ENCODE data around the gene ETHE1.
"Not testable (repeated sequence)": the region's sequence is repeated elsewhere in the genome, so short reads cannot be mapped to it uniquely, and the experiment has no call there.

Gene ETHE1

GRCh38 chr19:43551399-43552197 lies 24.6 kb upstream of the ETHE1 start:
- no peak for DNase-seq

- DNase-seq, result no peak
Measured at GRCh38 chr19:43548706-43549105, 21.7 kb upstream of the ETHE1 start.

GRCh38 chr19:43547926-43548325 lies 20.9 kb upstream of the ETHE1 start:
- not testable (repeated sequence) for DNase-seq

DNA sequence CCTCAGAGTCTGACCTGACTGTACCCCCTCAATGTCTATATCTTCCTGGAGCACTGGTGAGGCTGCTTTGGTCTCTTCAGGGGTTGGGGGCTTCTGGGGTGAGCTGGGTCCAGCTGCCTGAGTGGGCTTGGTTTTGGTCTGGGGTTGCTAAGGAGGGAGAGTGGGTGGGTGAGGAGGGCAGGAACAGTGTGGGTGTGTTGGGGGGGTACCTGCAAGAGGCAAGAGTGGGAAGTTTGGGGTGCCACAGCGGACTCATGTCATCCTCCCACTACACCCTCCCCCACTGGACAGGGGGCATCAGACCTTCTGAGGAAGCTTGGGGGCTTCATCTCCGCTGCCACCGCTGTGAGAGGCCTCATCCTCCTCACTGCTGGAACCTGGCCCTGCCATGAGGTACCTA lies 19.6 kb upstream of the ETHE1 start:
- DNase-seq, result no peak

- DNase-seq, result no peak
Measured at GRCh38 chr19:43545981-43546380, 19.0 kb upstream of the ETHE1 start.

DNA sequence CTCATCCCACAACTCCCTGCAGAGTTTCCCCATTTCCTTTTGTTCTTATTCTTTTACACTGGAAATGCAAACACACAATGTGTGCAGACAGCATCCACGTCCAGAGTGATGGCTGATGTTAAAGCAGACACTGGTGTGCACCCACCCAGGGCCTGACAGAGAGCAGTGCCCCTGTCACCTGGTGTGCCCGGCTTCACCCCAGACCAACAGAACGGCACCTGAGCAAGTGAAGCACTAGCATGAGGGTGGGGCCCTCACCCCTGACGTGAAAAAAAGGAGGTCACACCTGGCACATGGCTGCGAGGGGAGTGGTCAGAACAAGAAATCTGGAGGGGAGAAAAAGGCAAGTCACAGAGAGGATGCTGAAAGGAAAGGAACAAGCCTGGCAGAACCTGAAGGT lies 18.3 kb upstream of the ETHE1 start:
- DNase-seq, result no peak

GRCh38 chr19:43544077-43544476 lies 17.1 kb upstream of the ETHE1 start:
- no peak for DNase-seq

DNA sequence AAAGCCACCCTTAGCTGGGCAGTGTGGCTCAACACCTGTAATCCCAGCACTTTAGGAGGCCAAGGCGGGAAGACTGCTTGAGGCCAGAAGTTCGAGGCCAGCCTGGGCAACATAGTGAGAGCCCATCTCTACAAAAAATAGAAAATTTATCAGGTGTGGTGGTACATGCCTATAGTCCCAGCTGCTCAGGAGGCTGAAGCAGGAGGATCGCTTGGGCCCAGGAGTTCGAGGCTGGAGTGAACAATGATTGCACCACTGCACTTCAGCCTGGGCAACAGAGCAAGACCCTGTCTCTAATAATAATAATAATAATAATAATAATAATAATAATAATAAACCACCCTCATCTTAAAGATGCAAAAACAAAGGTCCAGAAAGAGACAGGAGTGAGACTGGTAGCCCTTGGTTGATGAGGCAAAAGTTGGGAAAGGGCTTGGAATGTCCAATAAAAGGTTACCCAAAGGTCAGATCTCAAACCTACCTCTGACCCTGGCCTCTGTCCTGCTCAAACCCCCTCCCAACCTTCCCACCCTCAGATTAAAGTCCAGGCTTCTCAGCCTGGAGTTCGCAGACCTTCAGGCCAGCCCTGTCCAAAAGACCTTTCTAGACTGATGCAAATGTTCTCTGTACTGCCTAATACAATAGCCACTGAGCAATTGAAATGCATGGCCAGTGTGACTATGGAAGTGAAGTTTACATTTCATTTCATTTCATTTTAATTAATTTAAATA lies 15.1 kb upstream of the ETHE1 start:
- DNase-seq, result no peak

GRCh38 chr19:43540381-43540780 lies 13.4 kb upstream of the ETHE1 start:
- no peak for DNase-seq

DNA sequence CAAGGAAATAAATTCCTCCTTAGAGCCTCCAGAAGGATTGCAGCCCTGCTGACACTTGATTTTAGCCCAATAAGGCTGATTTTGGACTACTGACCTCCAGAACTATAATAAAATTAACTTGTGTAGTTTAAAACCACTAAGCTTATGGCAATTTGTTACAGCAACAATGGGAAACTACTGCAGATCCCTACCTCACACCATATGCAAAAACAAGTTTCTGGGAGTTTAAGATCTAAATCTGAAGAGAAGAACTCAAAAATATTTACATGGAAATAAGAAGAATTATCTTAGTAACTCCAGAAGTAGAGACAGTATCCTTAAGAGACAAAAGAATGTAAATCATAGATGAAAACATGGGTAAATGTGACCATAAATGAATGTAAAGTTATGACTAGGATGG lies 11.9 kb upstream of the ETHE1 start:
- DNase-seq, result no peak

- DNase-seq, result no peak
Measured at GRCh38 chr19:43534816-43535761, 8.1 kb upstream of the ETHE1 start.

GRCh38 chr19:43534305-43534815 lies 7.4 kb upstream of the ETHE1 start:
- DNase-seq, result no peak

- peak; percentile 25 for DNase-seq
Measured at GRCh38 chr19:43533546-43534304, 6.7 kb upstream of the ETHE1 start.

DNA sequence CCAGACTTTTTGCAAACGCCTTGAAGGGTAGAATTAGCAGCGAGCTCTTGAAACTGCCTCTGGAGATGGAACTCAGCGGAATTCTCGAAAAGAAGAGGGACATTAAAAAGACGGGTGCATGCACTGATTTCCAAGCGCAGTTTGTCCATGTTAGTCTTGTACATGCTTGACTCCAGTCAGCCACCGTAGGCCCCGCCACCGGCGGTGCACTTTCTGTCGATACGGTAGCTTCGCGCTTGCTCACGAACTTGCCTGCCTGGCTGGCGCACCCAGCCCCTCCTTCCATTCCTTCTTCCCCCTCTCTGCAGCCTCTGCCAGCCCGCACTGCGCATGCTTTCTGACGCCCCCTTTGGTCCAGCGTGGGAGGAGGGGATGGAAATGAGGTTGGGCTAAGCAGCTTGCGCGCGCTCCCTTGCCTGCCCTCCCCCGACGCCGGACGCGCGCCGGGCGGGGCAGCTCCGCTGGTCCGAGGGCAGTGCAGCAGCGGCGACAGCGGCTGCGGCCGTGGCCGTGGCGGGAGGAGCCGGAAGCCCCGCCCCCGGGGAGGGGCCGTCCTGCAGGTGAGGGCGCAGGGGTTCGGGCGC lies 6.1 kb upstream of the ETHE1 start, which contains the start of gene ZNF575:
TSS of gene ZNF575 (plus strand) at position 227 of the 584 bp plus-strand sequence. CDS start 1,235 bp downstream, outside the sequence.
- peak; percentile 68 for DNase-seq

DNA sequence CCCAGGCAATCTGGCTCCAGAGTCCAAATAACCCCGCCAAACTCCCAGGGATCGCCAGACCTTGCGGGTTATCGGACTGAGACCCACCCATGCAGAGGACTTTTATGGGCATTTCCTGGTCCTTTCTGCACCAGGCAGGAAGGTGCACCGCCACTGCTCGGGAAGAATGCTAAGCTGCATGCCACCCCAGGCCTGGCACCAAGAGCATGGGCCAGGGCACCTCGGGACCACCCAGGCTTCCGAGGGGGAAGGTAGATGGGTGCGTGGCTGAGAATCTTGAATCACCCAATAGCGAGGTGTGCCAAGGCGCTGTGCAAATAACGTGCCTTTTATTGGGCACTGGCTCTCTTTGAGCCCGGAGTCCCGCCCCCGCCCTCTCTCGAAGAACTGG lies 5.6 kb upstream of the ETHE1 start:
- DNase-seq, result no peak

DNA sequence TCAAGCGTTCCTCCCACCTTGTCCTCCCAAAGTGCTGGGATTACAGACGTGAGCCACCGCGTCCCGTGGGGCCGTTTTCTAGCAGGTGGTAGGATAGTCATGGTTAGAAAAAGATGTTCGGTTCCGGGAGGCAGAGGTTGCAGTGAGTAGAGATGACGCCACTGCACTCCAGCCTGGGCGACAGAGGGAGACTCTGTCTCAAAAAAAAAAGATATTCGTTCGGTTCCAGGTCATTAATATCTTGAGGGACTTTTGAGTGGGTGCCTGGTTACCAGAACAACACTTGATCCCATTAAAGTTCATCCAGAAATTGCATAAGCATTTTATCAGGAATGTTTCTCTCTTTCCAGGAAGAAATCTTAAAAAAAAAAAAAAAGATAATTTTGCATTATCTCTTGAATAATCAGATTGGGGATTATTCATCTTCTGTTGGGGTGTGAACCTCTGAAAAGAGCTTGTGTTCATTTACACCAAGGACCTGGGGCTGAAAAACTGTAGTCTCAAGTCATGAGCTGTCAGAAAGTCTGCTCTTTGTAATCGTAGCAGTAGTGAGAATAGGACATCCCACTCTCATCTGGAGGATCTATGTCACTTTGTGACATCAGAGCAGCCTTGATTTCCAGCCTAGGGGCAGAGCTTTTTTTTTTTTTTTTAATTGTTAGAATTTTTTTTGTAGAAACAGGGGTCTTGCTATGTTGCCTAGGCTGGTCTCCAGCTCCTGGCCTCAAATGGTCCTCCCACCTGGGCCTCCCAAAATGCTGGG lies 1.0 kb upstream of the ETHE1 start:
- DNase-seq, result no peak

DNA sequence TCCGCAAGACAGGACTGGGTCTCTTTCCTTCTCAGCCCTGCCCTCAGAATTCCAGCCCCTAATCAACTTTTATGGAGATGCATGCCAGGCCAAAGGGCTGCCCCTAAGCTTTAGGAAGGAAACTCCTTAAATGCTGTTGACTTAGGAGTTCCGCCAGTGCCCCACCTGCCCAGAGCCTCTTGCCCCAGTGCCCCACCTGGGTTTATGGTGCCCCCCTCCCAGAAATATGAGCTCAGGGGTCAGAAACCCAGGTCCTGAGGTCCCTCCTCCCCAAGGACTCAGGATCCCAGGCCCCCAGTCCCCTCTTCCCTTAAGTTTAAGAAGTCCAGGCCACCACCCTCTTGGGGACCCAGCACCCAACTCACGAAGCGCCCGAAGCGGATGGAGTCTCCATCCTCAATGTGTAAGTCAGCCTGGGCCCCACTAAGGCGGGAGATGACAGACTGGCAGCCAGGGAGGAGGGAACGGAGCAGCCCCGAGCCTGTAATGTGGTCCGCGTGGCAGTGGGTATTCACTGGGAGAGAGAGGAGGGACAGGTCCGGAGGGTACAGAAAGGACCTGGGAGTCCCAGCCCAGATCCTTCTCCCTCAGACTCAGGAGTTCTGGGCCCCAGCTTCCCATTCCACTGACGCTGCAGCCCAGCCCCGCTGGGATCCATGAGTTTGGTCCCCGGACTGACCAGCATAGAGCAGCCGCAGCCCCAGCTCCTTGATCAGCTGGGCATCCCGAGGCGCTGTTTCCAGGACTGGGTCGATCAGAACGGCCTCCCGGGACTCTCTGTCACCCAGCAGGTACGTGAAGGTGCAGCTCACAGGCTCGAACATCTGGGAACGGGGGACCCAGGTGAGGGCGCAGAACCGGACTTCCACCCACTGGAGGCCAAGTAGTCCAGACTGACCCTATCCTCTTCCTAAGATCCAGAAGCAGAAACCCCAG lies 897 bp downstream of the ETHE1 start:
- no peak for DNase-seq

DNA sequence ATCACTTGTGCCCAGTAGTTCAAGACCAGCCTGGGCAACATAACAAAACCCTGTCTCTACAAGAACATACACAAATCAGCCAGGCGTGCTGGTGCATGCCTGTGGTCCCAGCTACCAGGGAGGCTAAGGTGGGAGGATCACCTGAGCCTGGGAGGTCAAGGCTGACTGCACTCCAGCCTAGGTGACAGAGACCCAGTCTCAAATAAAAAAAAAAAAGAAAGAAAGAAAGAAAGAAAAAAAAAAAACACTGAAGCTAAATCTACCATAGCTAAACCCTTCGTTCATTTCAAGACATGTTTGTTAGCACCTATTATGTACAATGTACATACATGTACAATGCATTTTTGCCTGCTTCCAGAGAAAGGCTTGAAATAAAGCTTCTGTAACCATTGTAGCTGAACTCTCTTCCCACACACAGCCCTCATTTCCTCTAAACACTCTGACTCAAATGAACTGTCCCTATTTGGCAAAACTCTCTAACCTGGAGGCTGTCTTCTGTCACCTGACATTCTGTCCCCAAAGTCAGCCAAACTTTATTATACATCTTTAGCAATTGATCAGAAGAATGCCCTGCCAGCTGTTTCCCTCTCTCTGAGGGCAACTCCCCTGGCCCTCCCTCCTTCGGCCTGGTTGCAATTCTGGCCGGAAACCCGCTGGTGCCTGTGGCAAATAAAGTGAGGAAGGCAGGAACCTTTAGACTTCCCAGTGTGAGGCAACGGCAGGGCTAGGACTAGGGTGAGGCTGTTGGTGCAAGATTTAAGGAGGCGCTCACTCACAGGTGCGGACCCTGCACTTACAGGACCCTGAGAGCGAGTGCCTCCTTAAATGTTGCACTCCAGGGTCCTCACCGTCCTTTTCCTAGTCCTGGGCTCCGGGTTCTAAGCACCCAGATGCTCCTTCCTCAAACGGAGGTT lies 1.8 kb downstream of the ETHE1 start:
- no peak for DNase-seq

DNA sequence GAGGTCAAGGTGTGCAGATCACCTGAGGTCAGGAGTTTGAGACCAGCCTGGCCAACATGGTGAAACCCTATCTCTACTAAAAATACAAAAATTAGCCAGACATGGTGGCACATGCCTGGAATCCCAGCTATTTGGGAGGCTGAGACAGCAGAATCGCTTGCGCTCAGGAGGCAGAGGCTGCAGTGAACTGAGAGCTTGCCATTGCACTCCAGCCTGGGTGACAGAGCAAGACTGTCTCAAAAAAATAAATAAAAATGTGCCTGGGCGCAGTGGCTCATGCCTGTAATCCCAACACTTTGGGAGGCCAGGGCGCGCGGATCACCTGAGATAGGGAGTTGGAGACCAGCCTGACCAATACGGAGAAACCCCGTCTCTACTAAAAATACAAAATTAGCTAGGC lies 3.3 kb downstream of the ETHE1 start:
- not testable (repeated sequence) for DNase-seq

Measured in NK-92 treated with Interleukin-12 subunit alpha and Interleukin-12 subunit beta, amount 100 ng/mL, for 24 hours (cell line).